HCEC 1CT (cell line): ENCODE measurements around the gene AGPAT1.

Source experiments
- DNase-seq: peaks from one replicate; pipeline ENCODE4 v3.0.0-alpha.2; 2017

Gene AGPAT1

GRCh38 chr6:32185681-32186131 lies 9.8 kb upstream of the AGPAT1 start:
- peak; percentile 86 for DNase-seq

- DNase-seq = no peak
Observed at GRCh38 chr6:32184084-32184640, 8.3 kb upstream of the AGPAT1 start, which contains the start of gene AGER. Gene AGER, minus strand, starts transcription at chr6:32184253. Its CDS starts 31 bp downstream, at chr6:32184222.

- DNase-seq = no peak
Observed at GRCh38 chr6:32183483-32184083, 7.7 kb upstream of the AGPAT1 start.

GRCh38 chr6:32183030-32183429 lies 7.1 kb upstream of the AGPAT1 start:
- no peak for DNase-seq

- DNase-seq = no peak
Observed at GRCh38 chr6:32182555-32182981, 6.7 kb upstream of the AGPAT1 start.

GRCh38 chr6:32181915-32182529 lies 6.1 kb upstream of the AGPAT1 start:
- DNase-seq = no peak

GRCh38 chr6:32181148-32181702 lies 5.3 kb upstream of the AGPAT1 start:
- DNase-seq = no peak

GRCh38 chr6:32179766-32180405 lies 4.0 kb upstream of the AGPAT1 start:
- DNase-seq = no peak

GRCh38 chr6:32178547-32179440 lies 2.9 kb upstream of the AGPAT1 start:
- no peak for DNase-seq

- DNase-seq = peak; percentile 100
Observed at GRCh38 chr6:32177788-32178546, 2.1 kb upstream of the AGPAT1 start, which contains the start of gene RNF5. Gene RNF5, plus strand, starts transcription at chr6:32178405. Its CDS starts 107 bp downstream, at chr6:32178512.

GRCh38 chr6:32177183-32177787 lies 1.4 kb upstream of the AGPAT1 start:
- no peak for DNase-seq

- peak; percentile 78 for DNase-seq
Observed at GRCh38 chr6:32176476-32177182, 745 bp upstream of the AGPAT1 start.

- no peak for DNase-seq
Observed at GRCh38 chr6:32175322-32175710, 568 bp downstream of the AGPAT1 start.

- no peak for DNase-seq
Observed at GRCh38 chr6:32174416-32174815, 1.5 kb downstream of the AGPAT1 start.

GRCh38 chr6:32173051-32173727 lies 2.7 kb downstream of the AGPAT1 start:
- no peak for DNase-seq

- DNase-seq = no peak
Observed at GRCh38 chr6:32171234-32171633, 4.7 kb downstream of the AGPAT1 start.

- DNase-seq = no peak
Observed at GRCh38 chr6:32170294-32170693, 5.6 kb downstream of the AGPAT1 start.

GRCh38 chr6:32168807-32169591 lies 6.9 kb downstream of the AGPAT1 start:
- DNase-seq = no peak

- DNase-seq = no peak
Observed at GRCh38 chr6:32168350-32168749, 7.5 kb downstream of the AGPAT1 start.
